ENCODE data around the gene PNPT1.

The PNPT1 gene

DNA sequence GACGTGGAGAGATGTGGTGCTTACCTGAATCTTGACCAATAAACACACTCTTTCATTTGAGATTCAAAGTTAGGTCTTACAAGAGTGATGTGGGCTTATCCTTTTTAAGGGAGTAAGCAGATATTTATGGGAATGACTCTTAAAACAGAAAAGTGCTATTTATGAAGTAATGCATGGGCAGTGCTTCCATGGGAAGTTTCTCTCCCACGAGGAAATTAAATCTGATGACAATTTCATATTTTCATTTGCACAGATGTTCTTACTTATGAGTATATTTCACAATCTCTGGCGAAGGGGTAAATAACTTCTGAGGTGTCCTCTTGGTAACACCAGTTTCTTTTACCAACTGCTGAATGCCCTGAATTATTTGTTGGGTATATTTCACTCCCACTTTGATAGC lies 21.0 kb downstream of the PNPT1 start:
- in situ Hi-C loops (cut with MboI; ENCODE audit: low sequenced_read_pairs), result no loop called here

DNA sequence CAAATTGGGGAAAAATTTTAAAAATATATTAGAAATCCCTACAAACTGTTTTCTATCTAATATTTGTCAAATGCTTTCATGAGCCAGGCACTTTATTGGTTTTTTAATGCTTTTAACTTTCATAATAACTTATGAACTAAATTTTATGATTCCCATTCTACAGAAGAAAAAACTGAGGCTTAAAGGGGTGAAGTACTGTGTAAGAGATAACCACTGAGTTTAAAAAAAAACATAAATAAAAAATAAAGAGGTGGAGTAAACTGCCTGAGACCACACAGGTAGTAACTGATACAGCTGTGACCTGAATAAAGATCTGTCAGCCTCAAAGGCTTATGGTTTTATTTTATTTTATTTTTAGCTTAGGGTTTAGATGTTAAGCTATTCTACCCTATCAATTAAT lies 24.7 kb downstream of the PNPT1 start:
- in situ Hi-C loops (cut with MboI; ENCODE audit: low sequenced_read_pairs), result no loop called here

DNA sequence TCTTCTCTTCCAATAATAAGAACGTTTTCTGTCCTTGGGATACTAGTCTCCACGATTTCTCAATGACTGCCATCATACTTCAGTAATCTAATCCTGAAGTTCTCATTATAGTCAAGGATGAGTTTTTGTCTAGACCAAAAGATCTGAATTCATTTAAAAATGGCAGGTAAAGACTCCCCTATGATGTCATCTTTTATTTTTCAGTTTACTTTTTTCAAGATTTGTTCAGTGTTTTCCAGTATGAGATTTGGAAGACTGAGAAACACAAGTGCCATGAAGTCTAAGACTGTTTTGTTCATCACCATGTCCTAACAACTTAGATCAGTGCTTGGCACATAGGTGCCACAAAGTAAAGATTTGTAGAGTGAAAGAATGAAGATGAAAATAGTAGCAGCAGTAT lies 40.4 kb downstream of the PNPT1 start:
- in situ Hi-C loops (cut with MboI; ENCODE audit: low sequenced_read_pairs), result no loop called here

DNA sequence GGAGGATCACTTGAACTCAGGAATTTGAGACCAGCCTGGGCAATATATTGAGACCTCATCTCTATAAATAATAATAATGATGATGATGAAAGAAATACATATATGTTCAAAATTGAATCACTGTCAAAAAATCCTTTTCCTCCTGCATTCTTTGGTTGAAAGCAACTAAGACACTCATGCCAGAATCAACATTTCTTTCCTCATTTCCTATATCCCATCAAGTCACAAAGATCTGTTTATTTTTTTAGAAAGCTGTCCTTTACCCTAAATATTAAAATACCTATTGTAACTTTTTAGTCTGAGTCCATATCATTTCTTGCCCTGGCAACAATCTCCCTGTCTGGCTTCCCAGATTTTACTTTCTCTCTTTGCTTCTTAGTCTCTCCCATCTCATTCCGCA lies 44.4 kb downstream of the PNPT1 start:
- in situ Hi-C loops (cut with MboI; ENCODE audit: low sequenced_read_pairs), result no loop called here

DNA sequence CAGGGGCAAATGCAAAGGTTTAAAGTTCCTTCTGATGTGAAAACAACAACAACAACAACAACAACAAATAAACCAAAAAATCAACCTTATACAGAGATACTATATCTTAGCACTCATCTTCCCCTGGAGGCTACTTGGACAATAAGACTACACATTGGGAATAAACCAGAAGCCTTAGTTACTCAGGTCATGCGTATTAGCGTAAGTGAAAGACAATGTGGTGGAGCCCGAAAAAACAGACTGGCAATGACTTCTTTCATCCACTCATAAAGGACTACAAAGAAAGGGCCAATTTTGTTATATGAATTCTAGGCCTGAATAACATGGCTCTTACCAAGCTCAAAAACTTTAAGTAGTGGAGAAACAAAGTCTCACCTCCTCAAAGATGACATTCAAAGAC lies 56.8 kb downstream of the PNPT1 start:
- in situ Hi-C loops (cut with MboI; ENCODE audit: low sequenced_read_pairs), result no loop called here

DNA sequence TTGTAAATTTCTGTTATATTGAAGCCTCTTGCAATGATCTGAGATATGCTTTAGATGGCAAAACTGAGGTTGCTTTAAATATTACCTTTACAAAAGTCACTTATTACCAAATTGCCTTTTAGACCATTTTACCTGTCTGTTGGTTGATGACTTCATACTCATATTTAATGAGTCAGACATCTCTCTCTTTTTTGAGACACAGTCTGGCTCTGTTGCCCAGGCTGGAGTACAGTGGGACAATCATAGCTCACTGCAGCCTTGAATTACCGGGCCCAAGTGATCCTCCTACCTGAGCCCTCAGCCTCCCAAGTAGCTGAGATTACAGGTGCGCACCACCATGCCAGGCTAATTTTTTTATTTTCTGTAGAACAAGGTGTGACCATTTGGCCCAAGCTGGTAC lies 64.7 kb downstream of the PNPT1 start:
- in situ Hi-C loops (cut with MboI; ENCODE audit: low sequenced_read_pairs), result no loop called here

DNA sequence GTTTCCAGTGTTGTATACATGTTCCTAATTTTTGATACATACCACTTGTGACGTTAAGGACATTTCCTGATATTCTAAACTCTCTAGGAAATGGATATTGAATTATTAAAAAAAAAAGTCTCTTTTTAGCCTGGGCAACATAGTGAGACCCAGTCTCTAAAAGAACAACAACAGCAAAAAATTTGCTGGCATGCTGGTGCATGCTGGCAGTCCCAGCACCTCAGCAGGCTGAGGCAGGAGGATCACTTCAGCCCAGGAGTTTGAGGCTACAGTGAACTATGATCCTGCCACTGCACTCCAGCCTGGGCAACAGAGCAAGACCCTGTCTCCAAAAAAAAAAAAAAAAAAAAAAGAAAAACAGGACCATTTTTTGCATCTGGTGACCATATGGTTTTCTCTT lies 65.7 kb downstream of the PNPT1 start:
- in situ Hi-C loops (cut with MboI; ENCODE audit: low sequenced_read_pairs), result no loop called here

DNA sequence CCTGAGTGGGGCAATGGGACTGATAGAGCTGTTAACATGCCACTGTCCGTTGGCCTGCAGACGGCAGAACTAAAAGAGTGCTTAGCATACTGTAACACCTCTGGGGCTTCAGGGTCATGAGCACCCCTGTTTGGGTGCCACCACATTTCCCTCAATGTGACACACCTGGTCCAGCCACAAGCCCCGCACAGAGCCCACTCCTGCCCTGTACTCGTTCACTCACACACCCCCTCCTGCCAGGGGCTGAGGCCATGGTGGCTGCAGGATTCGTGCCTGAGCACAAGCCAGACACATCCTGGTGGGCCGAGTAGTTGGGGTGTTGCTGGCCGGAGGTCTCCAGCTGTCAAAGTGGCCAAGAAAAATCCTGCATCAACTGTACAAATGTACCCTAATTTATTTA lies 71.8 kb downstream of the PNPT1 start:
- in situ Hi-C loops (cut with MboI; ENCODE audit: low sequenced_read_pairs), result no loop called here

DNA sequence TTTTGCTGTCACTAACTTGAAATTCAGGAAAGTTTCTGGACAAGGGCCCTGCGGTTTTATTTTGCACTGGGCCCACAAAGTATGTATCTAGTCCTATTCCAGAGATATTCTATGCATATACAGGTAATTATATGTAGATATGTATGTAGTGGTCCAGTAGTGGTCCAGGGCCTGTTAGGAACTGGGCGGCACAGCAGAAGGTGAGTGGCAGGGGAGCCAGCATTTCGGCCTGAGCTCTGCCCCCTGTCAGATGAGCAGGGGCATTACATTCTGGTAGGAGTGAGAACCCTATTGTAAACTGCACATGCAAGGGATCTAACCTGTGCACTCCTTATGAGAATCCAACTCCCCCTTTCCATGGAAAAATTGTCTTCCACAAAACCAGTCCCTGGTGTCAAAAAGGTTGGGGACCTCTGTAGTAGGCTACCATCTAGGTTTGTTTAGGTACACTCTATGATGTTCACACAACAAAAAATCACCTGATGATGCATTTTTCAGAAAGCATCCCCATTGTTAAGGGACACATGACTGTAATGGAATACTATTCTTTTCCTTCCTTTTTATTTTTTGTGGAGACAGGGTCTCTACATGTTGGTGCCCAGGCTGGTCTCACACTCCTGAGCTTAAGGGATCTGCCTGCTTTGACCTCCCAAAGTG lies 73.4 kb downstream of the PNPT1 start:
- in situ Hi-C loops (cut with MboI; ENCODE audit: low sequenced_read_pairs), result no loop called here

DNA sequence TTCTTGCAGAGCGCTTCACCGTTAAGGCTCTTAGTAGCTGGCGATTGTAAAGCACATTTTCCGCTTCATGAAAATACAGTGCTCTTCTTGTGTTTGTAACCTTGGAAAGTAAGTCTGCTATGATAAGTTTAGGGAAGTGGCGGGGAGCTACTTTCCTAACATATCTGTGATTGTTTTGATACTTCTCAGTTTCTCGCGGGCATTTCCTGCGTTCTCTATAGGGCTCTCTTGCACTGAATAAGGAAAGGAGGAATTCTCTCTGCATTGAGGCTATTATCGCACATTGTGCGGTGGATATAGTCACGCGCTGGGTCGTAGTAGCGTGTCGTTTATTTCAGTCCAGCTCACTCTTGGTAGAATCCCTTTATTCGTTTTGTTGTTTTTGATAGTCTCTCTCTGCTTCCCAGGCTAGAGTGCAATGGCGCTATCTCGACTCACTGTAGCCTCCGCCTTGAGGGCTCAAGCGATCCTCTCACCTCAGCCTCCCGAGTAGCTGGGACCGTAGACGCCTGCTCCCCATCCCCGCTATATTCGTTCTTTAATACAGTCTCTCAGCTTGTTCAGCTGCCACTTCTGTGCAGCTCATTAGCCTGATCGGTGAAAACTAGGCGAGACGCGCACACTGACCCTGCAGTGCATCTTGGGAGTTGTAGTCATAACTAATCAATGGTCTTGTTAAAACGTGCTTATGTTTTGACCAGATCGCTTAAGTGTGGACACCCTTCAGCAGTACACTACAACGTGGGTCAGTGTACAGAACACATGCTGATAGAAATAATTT lies 75.2 kb downstream of the PNPT1 start:
- in situ Hi-C loops (cut with MboI; ENCODE audit: low sequenced_read_pairs), result no loop called here

DNA sequence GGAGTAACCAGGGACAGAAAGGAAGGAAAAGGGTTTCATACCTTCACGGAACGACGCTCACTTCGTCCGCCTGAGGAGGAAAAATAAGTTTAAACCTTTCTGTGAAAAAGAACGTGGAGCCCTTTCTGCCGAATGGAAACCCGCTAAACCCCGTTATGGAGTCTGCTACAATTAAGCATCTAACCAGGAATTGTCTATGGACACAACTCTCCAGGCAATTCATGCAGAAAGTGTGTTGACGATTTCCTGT lies 75.7 kb downstream of the PNPT1 start:
- in situ Hi-C loops (cut with MboI; ENCODE audit: low sequenced_read_pairs), result no loop called here

DNA sequence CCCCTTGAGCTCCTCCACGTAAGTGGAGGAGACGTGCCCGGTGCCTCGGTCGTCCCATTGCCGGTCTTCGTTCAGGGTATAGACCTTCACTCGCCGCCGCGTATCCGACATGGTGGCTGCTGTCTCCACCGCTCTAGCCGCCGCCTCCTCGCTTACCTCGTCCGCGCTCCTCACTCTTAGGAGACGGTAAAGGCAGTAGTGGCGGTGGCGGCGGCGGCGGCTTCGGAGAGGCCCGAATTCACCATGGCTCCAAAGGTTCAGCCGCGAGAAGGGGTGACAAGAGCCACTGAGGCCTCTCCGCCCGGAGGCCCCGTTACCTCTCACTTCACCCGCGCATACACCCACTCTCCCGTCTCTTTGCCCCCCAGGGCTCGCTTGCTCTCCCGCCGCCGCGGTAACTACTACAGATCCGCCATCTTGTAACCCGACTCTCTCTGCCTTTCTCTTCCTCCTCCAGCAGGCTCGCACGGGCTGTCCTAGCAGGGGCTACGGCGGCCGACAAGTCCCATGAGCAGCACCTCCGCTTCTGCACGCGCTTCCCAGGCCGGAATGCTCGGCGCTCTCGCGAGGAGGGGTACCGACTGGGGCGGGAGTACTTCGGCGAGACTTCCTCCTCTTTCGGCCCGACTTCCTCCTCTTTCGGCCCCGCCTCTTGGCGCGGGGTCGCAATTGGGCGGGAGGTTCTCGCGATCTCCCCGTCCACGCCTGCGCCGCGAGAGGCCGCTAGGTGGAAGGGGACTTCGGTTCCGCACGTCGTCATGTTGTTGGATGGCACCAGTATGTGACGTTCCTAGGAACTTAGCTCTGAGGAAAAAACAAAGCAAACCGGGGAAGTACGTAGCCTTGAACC lies 76.2 kb downstream of the PNPT1 start, which contains the start of gene PPP4R3B:
Gene PPP4R3B, minus strand, starts transcription at position 448 of the 850 bp plus-strand sequence. Its CDS starts 337 bp downstream, at position 111.
- in situ Hi-C loops (cut with MboI; ENCODE audit: low sequenced_read_pairs), result no loop called here

DNA sequence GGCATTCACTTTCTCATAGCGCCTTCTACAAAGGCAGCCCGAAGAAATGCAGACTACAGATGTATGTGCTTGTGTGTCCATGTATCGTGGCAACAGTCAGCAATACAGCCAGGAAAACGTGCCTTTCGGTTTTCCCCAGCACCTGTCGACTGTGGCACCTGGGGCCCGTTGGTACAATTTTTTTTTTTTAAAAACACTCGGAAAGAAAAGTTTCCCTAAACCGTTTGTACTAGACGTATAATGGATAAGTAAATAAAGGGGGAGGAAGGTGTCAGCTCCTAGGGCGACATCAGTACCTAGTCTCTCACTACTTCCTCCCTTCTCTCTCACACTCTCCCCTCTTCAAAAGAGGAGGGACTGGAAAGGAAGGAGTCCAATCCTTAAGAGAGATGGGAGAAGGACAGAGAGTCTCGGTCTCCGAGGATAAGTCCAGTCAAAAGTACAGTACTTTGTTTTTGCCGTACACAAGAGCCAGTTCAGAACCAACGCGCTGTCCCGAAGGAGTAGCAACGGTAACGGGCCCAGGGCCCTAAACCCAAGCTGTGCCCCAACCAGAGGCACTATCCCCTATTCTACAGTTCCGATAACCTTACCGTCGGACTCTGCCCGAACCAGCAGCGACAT lies 77.0 kb downstream of the PNPT1 start:
- in situ Hi-C loops (cut with MboI; ENCODE audit: low sequenced_read_pairs), result no loop called here

DNA sequence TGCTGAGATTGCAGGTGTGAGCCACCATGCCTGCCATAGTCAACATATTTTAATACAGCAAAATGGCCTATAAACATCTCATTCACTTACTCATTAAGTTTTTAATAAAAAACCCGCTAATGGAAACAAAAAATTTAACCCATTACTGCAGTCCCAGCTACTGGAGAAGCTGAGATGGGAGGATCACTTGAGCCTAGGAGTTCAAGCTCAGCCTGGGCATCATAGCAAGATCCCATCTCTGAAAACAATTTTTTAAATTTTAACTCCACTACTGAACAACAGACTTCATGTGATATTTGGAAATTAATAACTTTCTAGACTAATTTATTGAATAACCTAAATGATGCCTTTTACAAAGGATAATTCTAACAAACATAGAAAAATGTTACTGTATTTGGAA lies 81.6 kb downstream of the PNPT1 start:
- in situ Hi-C loops (cut with MboI; ENCODE audit: low sequenced_read_pairs), result no loop called here

DNA sequence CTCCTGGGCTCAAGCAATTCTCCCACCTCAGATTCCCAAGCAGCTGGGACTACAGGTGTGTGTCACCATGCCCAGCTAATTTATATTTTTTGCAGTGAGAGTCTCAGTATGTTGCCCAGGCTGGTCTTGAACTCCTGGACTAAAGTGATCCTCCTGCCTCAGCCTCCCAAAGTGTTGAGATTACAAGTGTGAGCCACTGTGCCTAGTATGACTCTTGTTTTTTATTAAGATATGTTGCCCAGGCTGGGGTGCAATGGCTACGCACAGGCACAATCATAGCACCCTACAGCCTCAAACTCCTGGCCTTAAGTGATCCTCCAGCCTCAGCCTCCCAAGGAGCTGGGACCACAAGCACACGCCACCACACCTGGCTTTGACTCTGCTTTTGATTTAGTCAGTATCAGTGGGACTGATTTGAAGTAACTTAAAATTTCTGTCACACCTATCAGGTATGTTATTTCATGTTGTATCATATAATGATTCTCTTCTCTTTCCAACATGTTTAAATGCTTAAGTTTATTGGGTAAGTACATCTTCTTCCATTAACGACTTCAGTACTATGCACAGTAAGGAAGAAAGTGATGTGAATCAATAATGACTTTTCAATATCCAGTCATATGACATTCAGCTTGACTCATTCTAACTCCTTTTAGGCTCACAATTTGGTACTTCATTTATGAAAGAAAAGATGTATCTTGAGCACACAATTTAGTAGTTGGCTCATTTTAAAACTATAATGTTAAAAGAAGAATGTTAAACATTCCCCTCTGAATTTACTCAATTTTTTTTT lies 82.5 kb downstream of the PNPT1 start:
- in situ Hi-C loops (cut with MboI; ENCODE audit: low sequenced_read_pairs), result no loop called here

DNA sequence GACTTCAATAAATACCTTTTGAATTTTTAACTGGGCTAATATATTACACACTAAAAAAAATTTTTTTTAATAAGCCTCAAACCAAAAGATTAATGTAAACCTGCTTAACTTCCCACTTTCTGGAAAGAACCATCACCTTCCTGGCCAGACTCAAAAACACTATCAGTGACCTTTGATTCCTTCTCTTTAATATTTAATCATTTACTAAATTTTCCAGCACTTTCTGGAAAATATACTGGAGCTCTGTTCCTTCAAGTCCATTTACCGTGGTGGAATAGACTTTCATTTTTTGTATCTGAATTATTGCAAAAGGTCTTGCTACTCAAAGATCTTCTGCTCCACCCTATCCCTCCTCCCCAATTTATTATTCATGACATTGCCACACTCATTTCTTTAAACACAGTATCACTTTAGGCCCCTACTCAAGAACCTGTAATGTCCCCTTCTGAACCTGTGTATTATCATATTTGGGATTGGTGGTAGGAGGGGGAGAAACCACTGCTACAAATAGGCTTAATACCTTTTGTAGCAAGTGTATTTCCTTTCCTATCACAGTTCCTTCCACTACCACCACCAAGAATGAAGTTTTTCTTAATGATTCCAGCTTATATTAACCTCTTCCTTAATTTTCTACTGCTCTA lies 83.6 kb downstream of the PNPT1 start:
- in situ Hi-C loops (cut with MboI; ENCODE audit: low sequenced_read_pairs), result no loop called here

DNA sequence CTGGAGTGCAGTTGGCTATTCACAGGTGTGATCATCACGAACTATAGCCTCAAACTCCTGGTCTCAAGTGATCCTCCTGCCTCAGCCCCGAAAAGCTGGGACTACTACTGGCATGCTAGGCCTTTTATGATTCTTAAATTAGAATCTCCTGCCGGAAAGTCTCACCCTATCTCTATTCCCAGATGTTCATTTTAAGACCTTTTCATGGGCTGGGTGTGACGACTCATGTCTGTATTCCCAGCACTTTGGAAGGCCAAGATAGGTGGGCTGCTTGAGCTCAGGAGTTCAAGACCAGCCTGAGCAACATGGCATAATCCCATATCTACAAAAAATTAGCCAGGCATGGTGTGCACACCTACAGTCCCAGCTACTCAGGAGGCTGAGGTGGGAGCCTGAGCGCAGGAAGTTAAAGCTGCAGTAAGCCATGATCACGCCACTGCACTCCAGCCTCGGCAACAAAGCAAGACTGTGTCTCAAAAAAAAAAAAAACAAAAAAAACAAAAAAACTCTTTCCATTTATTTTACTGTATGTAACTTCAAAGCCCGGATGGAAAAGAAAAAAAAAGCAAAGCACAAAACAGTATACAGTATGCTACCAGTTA lies 84.3 kb downstream of the PNPT1 start:
- in situ Hi-C loops (cut with MboI; ENCODE audit: low sequenced_read_pairs), result no loop called here

DNA sequence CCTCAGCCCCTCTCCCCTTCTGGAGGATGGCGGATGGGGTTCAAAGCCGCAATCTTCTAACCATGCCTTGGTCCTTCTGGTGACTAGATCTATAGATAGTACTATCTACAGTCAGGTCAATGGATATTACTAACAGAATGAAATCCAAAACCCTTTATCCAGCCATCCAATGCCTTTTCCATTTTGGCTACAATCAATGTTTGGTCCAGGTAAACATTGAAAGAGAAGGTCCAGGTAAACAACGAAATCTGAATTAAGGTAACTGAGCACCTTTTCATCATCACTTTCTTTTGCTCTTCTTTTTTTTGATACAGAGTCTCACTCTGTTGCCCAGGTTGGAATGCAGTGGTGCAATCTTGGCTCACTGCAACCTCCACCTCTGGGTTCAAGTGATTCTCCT lies 85.9 kb downstream of the PNPT1 start:
- in situ Hi-C loops (cut with MboI; ENCODE audit: low sequenced_read_pairs), result no loop called here

DNA sequence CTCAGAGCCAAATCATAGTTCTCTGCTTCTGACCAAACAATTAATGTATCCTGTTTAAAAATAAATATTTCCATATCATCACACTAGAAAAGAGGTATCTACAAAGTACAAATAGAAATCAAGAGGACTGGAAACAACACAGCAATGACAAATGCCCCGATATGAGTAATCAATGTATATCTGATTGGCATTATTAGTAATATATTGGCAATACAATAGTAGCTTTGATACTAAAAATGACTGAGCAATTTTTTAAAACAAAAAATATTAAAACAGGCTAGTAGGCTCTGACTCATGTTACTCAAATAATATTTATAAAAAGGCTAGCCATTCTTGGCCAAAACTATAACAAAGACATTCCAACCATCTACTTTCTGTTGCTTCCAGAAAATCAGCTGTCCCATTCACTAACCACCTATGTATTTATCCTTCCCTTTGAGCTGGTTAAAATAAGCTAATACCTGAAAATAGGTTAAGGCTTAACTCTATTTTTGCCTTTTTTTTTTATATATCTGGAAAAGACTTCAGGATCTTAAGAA lies 89.5 kb downstream of the PNPT1 start:
- in situ Hi-C loops (cut with MboI; ENCODE audit: low sequenced_read_pairs), result no loop called here

DNA sequence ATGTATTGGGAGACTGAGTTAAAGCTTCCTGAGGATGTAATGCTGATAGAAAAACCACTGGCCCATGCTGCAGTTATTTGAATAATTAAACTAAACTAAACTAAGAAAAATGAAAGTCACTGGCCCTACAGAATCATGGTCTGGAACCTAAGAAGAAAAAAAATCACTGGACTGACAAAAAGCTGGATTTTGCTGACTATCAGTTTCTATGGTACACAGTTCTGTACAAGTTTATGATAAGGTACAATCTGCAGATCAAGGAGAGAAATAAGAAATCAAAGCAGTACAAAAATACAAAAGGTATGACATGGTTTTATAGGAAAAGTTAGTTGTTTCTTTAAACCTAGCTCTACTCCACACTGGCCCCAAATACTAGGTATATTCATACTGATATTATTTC lies 91.8 kb downstream of the PNPT1 start:
- in situ Hi-C loops (cut with MboI; ENCODE audit: low sequenced_read_pairs), result no loop called here
